ENCODE data around the gene DPH2.

The DPH2 gene

GRCh38 chr1:43982241-43982640 lies 12.4 kb downstream of the DPH2 start:
- no peak for DNase-seq

- peak in 21 of 58 donors; percentile 12 to 76 (median 37) for DNase-seq
Observed at GRCh38 chr1:43982808-43983207, 13.0 kb downstream of the DPH2 start.

- peak in 11 of 58 donors; percentile 12 to 73 (median 38) for DNase-seq
Observed at GRCh38 chr1:43983253-43983899, 13.6 kb downstream of the DPH2 start.

- DNase-seq = no peak
Observed at GRCh38 chr1:43984855-43985254, 15.0 kb downstream of the DPH2 start.

- DNase-seq = no peak
Observed at GRCh38 chr1:43985984-43986595, 16.3 kb downstream of the DPH2 start.

GRCh38 chr1:43986712-43987111 lies 16.9 kb downstream of the DPH2 start:
- DNase-seq = no peak

- DNase-seq = no peak
Observed at GRCh38 chr1:43987159-43987902, 17.5 kb downstream of the DPH2 start.

GRCh38 chr1:43990271-43991199 lies 20.7 kb downstream of the DPH2 start:
- no peak for DNase-seq

- DNase-seq = no peak
Observed at GRCh38 chr1:43991200-43991475, 21.3 kb downstream of the DPH2 start.

GRCh38 chr1:43991476-43992231 lies 21.8 kb downstream of the DPH2 start, which contains the start of gene CCDC24:
CCDC24 (plus strand) TSS chr1:43991599; CDS start chr1:43991879, 280 bp downstream.
- DNase-seq = peak in 57 of 58 donors; percentile 27 to 91 (median 78)

- no peak for DNase-seq
Observed at GRCh38 chr1:43992232-43992995, 22.6 kb downstream of the DPH2 start.

GRCh38 chr1:43993206-43993914 lies 23.6 kb downstream of the DPH2 start:
- DNase-seq = no peak

GRCh38 chr1:43994071-43994470 lies 24.3 kb downstream of the DPH2 start:
- no peak for DNase-seq

- DNase-seq = peak in 1 of 58 donors; percentile 29
Observed at GRCh38 chr1:43994794-43995790, 25.3 kb downstream of the DPH2 start.

- peak in 13 of 58 donors; percentile 11 to 37 (median 26) for DNase-seq
Observed at GRCh38 chr1:43995984-43996732, 26.3 kb downstream of the DPH2 start.

- no peak for DNase-seq
Observed at GRCh38 chr1:43996733-43997115, 26.9 kb downstream of the DPH2 start.

Data from anterior cingulate cortex (tissue), 58 donors.